ENCODE measurements around the gene URB2.

URB2 gene

DNA sequence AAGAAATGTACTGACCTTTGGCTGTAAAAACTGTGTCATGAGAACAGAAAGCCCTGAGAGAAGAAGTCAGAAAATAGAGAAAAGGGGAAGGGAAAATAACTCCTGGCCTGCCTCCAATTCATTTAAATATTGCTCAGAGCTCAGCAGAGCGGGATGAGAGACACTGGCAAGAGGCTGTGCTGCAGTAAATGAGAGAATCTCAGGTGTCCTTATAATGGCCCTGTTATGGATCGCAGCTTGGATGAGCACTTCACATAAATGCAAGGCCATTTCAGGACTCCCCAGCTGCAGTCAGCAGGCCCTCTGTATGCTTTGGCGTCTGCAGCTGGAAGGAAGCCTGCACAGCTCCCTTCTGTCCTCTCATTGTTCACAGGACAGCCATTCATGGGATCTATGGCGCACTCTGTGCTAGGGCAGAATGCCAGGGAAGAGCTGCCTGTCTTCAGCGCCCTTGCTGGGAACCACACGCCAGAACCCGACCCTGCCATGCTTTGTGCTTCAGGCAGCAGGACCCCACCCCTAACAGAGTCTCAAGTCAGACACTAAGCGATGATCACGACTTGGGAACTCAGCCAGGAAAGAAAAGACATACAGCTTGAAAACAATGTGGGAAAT lies 46.9 kb upstream of the URB2 start (continued):
- TF ChIP-seq ZNF558 (tag by site-specific recombination; IDR thresholded peaks at IDR 0.05): no peak
- no peak for TF ChIP-seq ZNF747 (tag by site-specific recombination; IDR thresholded peaks at IDR 0.05)
- peak; percentile 83 for TF ChIP-seq ZNF335 (tag by site-specific recombination; conservative IDR thresholded peaks at IDR 0.05)
- TF ChIP-seq, protein P1, sequence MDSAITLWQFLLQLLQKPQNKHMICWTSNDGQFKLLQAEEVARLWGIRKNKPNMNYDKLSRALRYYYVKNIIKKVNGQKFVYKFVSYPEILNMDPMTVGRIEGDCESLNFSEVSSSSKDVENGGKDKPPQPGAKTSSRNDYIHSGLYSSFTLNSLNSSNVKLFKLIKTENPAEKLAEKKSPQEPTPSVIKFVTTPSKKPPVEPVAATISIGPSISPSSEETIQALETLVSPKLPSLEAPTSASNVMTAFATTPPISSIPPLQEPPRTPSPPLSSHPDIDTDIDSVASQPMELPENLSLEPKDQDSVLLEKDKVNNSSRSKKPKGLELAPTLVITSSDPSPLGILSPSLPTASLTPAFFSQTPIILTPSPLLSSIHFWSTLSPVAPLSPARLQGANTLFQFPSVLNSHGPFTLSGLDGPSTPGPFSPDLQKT (IDR thresholded peaks at IDR 0.05; ENCODE audit: borderline replicate concordance, low read depth, low read length): no peak
- no peak for TF ChIP-seq ZNF302 (tag by site-specific recombination; IDR thresholded peaks at IDR 0.05; ENCODE audit: low read depth)
- no peak for TF ChIP-seq BCL11B (tag by site-specific recombination; IDR thresholded peaks at IDR 0.05; ENCODE audit: low read depth)
- no peak for TF ChIP-seq ZSCAN23 (tag by site-specific recombination; IDR thresholded peaks at IDR 0.05)
- no peak for TF ChIP-seq ZNF521 (tag by site-specific recombination; IDR thresholded peaks at IDR 0.05)
- no peak for TF ChIP-seq ZNF24 (tag by site-specific recombination; IDR thresholded peaks at IDR 0.05)
- no peak for TF ChIP-seq SCRT2 (tag by site-specific recombination; IDR thresholded peaks at IDR 0.05)
- 0 out of 2 replicates have a peak, but pooled peaks have one; percentile 37 for TF ChIP-seq ZEB2 (tag by site-specific recombination; IDR thresholded peaks at IDR 0.05)
- TF ChIP-seq, protein P2, sequence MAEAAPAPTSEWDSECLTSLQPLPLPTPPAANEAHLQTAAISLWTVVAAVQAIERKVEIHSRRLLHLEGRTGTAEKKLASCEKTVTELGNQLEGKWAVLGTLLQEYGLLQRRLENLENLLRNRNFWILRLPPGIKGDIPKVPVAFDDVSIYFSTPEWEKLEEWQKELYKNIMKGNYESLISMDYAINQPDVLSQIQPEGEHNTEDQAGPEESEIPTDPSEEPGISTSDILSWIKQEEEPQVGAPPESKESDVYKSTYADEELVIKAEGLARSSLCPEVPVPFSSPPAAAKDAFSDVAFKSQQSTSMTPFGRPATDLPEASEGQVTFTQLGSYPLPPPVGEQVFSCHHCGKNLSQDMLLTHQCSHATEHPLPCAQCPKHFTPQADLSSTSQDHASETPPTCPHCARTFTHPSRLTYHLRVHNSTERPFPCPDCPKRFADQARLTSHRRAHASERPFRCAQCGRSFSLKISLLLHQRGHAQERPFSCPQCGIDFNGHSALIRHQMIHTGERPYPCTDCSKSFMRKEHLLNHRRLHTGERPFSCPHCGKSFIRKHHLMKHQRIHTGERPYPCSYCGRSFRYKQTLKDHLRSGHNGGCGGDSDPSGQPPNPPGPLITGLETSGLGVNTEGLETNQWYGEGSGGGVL (tag by site-specific recombination; IDR thresholded peaks at IDR 0.05): no peak
- TF ChIP-seq ZBTB7A (tag by site-specific recombination; IDR thresholded peaks at IDR 0.05; ENCODE audit: low read depth): no peak
- no peak for TF ChIP-seq ZNF664 (tag by site-specific recombination; IDR thresholded peaks at IDR 0.05)
- no peak for TF ChIP-seq EGR2 (tag by site-specific recombination; IDR thresholded peaks at IDR 0.05; ENCODE audit: low read depth)
- peak; percentile 54; the same call in 1 of the 2 replicates for TF ChIP-seq ZBTB20 (tag by site-specific recombination; IDR thresholded peaks at IDR 0.05)
- TF ChIP-seq ZNF600 (tag by site-specific recombination; IDR thresholded peaks at IDR 0.05): peak; percentile 100
- TF ChIP-seq ZNF560 (tag by site-specific recombination; IDR thresholded peaks at IDR 0.05; ENCODE audit: borderline replicate concordance): no peak
- TF ChIP-seq ZBTB17 (tag by site-specific recombination; IDR thresholded peaks at IDR 0.05): peak; percentile 83

DNA sequence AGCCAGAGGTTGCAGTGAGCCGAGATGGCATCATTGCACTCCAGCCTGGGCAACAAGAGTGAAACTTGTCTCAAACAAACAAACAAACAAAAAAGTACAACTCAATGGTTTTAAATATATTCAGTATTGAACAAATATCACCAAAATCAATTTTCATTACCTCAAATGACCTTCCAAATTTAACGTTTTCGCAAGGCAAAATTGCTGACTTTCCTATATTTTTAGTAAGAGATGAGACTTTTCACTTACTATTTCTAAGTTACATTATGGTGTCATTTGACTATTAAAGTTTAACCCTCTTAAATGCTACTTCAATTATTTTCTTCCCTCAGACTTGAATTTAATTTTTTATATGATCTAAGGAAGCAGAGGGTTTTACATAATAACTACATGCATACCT lies 44.6 kb upstream of the URB2 start:
- Histone ChIP-seq H3K9me3 (ENCODE audit: control insufficient read depth, insufficient read depth, low read depth, low read length) (no peaks in the 10 kb centered on the region), H3K4me3 (ENCODE audit: low read depth, low read length) (no peak overlapping the region), H3K4me1 (ENCODE audit: control insufficient read depth, insufficient read depth, low read length) (peaks cover 9% of the 10 kb centered on the region), H3K36me3 (ENCODE audit: control insufficient read depth in 2 of 2, insufficient read depth in 1 of 2, low read length in 2 of 2) (no peaks in the 10 kb centered on the region), H3K27ac (ENCODE audit: extremely low read depth, low read depth, low read length) (no peak overlapping the region)
- POLR2A ChIA-PET: no interaction called here
- CTCF ChIA-PET: interaction anchor here (0.8 to 2.8 kb wide), 2 partner anchors 11 to 23 kb away, joined by 3 to 15 read pairs; partner anchors contain the start of gene ABCB10
- TF ChIP-seq, protein P2 (tag by site-specific recombination; IDR thresholded peaks at IDR 0.05): no peak
- no peak for TF ChIP-seq ZNF501 (tag by site-specific recombination; IDR thresholded peaks at IDR 0.05)
- no peak for TF ChIP-seq ZFP69B (tag by site-specific recombination; IDR thresholded peaks at IDR 0.05)
- no peak for TF ChIP-seq SCRT2 (tag by site-specific recombination; IDR thresholded peaks at IDR 0.05)
- no peak for TF ChIP-seq ZNF175 (tag by site-specific recombination; IDR thresholded peaks at IDR 0.05)
- no peak for TF ChIP-seq ZNF510 (tag by site-specific recombination; IDR thresholded peaks at IDR 0.05; ENCODE audit: insufficient replicate concordance)
- no peak for TF ChIP-seq ZNF366 (tag by site-specific recombination; conservative IDR thresholded peaks at IDR 0.05)
- TF ChIP-seq, protein P3, sequence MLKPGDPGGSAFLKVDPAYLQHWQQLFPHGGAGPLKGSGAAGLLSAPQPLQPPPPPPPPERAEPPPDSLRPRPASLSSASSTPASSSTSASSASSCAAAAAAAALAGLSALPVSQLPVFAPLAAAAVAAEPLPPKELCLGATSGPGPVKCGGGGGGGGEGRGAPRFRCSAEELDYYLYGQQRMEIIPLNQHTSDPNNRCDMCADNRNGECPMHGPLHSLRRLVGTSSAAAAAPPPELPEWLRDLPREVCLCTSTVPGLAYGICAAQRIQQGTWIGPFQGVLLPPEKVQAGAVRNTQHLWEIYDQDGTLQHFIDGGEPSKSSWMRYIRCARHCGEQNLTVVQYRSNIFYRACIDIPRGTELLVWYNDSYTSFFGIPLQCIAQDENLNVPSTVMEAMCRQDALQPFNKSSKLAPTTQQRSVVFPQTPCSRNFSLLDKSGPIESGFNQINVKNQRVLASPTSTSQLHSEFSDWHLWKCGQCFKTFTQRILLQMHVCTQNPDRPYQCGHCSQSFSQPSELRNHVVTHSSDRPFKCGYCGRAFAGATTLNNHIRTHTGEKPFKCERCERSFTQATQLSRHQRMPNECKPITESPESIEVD (tag by site-specific recombination; IDR thresholded peaks at IDR 0.05): no peak
- TF ChIP-seq, protein P4, sequence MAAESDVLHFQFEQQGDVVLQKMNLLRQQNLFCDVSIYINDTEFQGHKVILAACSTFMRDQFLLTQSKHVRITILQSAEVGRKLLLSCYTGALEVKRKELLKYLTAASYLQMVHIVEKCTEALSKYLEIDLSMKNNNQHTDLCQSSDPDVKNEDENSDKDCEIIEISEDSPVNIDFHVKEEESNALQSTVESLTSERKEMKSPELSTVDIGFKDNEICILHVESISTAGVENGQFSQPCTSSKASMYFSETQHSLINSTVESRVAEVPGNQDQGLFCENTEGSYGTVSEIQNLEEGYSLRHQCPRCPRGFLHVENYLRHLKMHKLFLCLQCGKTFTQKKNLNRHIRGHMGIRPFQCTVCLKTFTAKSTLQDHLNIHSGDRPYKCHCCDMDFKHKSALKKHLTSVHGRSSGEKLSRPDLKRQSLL (tag by site-specific recombination; IDR thresholded peaks at IDR 0.05): no peak
- no peak for TF ChIP-seq ZNF10 (tag by site-specific recombination; IDR thresholded peaks at IDR 0.05)
- TF ChIP-seq ZNF560 (tag by site-specific recombination; IDR thresholded peaks at IDR 0.05; ENCODE audit: borderline replicate concordance): no peak
- TF ChIP-seq ZNF792 (tag by site-specific recombination; IDR thresholded peaks at IDR 0.05): no peak
